Tracheal epithelial cell (primary cell): ENCODE measurements around the gene ZFAND6. TPM values are rescaled to one million over a fixed set of nuclear protein-coding genes. Genes with fewer than 3 reads are reported as not detected.

Experiments used
- total RNA-seq: library from RNA; depleted of rRNA; stranded (reverse); fragments of >200 nt; gene quantifications from 2 replicates; pipeline ENCODE4 v1.2.1, GENCODE V29; 2014

The ZFAND6 gene
- 140 and 176 TPM in 2 replicates for total RNA-seq

GRCh38 chr15:80058851-80059785, at the start of gene ZFAND6:
TSS of gene ZFAND6 (plus strand) at chr15:80059676. CDS start at chr15:80120345, 60,669 bp downstream.

GRCh38 chr15:80152896-80153876, 93.7 kb downstream of the ZFAND6 start, which contains the start of gene FAH:
TSS of gene FAH (plus strand) at chr15:80152999. CDS start at chr15:80153055, 56 bp downstream.

Other genes starting within 250 kb of the ZFAND6 start
- gene MTHFS, start 162.7 kb upstream of the ZFAND6 start, total RNA-seq: 19.8 and 21.3 TPM in 2 replicates
- 24.8 TPM in 1 of 2 replicates, not detected in the other for gene BCL2A1, start 88.5 kb upstream of the ZFAND6 start, total RNA-seq
- gene FAH, start 93.3 kb downstream of the ZFAND6 start, total RNA-seq: 25.3 and 26.0 TPM in 2 replicates
- gene CTXND1, start 192.5 kb downstream of the ZFAND6 start, total RNA-seq: not detected in 2 replicates